GM20431 (cell line): ENCODE results near the gene MOCOS.

ENCODE experiments used
- in situ Hi-C: fragments of 300-500 bp; cut with MseI, MboI; formaldehyde crosslinking; loops from one replicate; pipeline ENCODE4 v1.15.0; 2020; ENCODE audit warnings: low sequenced_read_pairs; ENCODE audit not compliant: unreplicated experiment

The MOCOS gene

DNA sequence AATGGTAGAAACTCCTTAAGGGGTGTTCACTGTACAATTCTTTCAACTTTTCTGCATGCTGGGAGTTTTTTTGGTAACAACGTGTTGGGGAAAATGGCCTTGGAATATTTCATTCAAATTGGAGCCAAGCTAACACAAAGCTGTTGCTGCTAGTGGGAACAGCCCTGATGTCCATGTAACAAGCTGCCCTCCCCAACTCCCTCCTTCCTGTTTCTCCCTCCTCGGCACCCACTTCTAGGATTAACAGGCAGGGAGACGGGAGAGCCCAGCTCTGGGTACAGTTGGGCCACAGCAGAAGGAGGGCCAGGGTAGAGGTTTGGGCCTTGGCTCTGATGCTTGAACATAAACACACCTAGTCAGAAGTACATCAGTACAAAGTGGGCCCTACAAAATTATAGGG is 9.4 kb upstream of the MOCOS start:
- in situ Hi-C loops = no loop called here

DNA sequence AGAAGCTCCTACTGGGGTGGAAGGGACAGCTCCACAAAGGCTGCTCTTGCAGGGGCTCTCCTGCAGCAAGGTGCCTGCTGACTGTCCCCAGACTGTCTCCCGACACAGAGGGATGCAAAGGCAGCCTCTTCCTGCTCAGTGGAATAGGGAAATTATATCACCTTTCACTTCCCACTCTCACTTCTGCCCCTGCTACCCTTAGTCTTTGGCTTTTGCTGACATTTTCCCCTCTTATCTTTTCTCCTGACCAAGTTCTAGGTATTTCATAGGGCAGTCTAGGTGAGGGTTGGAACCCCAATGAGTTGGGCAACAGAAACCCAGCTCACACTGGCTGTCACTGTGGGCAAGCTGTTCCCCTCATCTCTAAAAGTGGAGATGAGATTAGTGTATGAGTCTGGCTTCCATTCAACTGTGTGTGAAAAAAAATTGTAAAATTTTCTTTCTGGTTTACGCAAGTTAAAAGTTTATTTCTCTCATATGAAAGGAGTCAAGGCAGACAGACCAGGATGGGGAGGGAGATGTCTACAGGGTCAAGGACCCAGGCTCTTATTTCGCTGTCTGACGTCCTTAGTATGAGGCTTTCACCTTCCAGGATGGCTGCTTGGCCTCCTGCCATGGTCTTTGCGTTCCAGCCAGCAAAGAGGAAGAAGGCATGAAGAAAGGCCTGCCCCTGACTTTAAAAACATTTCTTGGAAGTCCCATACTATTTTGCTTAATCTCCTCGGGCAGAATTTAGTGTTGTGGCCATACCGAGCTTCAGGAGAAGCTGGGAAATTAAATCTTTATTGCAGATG is 7.5 kb upstream of the MOCOS start:
- in situ Hi-C loops = no loop called here

DNA sequence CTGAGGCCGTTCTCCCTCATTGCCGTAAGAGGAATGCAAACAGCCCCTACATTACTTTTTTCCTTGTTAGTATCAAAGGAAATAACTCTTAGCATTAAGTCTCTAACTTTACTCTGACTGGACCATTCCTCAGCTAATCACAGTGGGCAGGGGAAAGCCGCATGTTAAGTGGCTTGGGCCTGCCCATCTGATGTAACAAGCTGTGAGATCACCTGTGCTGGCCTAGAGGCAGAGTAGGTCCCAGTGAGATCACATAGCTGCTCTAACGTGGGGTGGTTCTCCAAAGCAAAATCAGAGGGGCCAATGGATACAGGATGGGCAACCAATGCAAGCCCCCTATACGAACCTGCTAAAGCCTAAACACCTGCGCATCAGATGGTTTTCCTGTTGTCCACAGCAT is 5.9 kb upstream of the MOCOS start:
- in situ Hi-C loops = no loop called here

DNA sequence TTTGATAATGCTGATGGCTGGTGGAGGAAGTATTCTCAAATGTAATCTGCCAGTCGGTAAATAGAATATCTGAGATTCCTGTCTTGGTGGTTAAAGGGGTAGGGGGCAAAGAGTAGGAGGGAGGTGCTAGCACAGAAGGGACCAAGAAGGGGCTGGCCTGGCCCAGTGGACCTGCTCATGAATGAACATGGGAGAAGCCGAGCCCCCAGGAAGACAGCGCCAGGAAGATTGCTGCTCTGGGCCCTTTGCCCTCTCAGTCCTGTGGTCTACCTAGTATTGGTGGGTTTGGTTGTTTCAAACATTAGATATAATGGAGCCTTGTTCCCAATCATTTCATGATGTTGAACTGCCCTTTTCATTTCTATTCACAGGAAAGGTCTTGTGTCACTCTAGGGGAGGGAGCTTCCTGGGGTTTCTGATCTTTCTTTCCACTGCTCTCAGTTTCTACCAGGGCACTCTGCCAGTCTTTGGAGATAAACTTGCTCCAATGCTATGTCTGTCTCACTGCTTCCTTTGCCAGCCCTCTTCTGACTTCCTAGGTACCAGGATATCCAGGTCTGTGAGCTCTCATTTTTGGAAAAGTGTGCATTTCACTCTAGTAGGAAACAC is 5.3 kb upstream of the MOCOS start:
- in situ Hi-C loops = no loop called here

DNA sequence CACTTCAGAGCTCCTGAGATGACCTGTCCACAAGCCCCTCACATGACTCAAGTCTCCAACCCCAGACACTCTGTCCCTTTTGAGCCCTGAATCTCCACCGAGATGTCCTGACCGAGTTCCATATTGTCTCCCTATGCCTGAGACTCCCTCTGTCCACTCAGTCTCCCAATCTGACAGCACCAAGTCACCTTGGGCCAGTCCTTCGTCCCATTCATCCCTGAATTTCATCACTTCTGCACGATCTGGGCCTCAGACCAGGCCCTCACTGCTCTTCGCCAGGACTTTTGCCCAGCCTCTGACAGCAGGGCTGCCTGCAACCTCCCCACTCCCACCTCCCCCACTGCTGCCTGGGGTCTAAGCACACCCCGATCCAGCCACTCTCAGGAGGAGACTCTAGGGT is 4.3 kb upstream of the MOCOS start:
- in situ Hi-C loops = no loop called here

DNA sequence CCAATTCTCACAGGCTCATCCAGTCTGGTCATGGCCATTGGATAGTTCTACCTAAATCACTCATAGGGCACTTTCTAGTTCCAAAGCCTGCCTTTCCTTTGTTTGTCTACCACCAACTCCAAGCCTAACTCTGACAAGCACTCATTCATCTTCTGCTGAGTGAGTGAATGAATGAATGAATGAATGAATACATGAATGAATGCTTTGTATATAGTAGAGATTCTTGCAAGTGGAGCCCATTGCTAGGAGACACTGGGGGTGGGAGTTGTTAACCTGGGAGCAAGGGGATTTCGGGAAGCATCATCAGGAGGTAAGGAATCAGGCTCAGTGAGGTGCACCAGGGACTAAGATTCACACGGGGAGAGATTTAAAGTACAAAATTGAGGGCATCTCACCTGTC is 3.3 kb upstream of the MOCOS start:
- in situ Hi-C loops = no loop called here

DNA sequence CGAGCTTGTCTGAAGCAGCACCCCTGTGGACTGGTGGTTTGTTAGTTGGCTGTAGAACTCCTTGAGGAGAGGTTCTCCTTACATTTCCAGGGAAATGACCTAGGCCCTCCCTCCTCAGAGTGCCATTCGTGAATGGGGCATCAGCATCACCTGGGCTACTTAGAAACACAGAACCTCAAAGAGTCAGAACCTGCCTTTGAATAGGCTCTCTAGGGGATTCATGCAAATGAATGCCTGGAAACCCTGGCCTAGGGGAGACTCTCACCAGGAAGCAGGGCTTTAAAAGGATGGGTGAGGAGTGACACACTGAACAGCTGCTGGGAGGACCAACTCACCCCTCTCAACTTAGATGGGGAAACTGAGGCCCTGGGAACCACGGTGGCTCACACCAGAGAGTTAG is 2.1 kb upstream of the MOCOS start:
- in situ Hi-C loops = no loop called here

DNA sequence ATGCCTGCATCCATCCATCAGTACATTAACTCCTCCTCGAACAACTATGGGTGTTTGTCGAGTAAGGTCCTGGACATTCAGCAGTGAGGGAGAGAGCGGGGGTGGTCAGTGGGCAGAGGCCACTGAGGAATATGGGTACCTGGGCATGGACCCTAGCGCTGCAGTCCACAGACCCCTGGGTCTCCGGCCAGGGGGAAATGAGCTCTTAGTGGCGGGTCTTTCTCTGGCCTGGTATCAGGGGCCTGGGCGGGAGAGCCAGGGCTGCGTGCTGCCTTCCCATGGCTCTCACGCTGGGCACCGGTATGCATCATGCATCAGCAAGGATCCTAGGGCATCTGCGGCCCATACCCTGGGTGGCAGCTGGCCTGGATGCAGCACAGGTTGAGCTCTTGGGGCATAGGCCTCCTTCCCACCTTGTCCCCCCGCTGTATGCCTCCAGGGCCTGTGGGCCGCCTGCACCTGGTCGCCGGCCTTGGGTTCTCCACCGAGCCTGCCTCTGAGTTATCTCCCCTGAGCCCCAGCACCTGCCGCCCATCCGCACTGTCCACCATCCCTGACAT is 1.3 kb upstream of the MOCOS start:
- in situ Hi-C loops = no loop called here

DNA sequence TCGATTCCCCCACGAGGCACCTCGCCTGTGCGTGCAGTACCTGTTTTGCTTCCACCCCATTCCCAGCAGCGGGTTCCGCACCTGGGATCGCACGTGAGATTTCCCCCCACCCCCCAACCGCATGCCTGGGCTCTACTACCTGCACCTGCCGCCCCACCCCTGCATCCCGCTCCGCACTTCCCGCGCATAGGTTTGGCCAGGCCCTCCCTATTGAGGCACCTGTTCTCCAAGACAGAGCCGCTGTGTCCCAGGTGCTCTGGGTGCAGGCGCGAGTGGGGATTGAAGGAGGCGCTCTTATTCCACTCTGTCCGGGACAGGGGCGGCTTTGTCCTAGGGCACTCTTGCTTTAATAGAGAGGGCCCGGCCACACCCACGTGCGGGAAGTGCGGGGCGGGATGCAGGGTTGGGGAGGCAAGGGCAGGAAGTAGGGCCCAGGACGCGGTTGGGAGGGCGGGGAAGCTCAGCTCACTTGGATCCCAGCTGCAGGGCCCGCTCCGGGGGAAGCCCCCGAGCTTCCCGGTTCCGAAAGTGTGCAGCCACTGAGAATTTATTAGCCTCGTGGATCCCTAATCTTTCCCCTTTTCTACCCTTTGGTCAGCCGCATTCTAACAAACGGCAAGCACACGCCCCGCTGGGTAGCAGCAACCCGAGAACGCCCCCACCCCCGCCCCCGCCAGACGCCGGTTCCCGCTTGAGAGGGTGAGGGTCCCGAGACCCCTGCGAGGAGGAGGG is 670 bp upstream of the MOCOS start:
- in situ Hi-C loops = no loop called here

DNA sequence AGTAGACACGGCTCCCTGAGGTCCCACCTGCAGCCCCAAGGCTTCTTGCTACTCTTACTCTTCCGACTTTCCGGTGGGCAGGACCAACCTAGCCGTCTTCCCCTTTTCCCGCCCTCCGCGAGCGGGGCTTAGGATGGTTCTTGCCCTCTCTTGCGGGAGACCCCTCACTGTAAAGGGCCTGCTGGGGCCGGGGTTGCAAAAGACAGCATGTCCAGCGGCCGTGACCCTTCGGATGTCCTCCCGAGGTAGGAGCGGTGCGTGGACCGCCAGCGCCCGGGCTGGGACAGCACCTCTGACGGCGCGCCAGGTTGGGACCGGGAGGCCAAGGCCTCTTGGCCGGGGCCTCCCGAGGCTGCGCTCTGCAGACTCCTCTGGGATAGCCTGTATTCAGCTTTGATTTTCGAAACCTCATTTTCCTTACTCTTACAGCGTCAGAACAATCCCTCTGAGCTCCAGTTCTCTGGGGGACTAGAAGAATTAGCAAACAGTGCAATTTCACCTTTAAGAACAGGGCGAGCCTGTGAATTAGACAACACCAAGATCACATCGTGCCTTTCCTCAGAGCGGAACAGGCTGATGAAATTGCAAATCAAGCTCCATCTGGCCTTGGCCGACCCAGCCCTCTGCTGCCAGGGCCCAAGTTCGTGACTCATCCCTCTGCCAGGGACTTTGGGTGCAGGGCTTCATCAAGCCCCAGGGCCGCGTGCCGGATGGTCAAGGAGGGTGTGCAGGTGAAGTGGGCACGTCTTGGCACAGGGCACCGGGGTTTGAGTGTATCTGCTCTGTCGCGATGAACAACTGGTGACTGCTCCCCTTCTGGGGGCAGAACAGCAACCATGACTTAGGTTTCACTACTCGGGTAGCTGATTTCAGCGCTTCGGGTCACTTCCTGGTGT is 777 bp downstream of the MOCOS start:
- in situ Hi-C loops = no loop called here

DNA sequence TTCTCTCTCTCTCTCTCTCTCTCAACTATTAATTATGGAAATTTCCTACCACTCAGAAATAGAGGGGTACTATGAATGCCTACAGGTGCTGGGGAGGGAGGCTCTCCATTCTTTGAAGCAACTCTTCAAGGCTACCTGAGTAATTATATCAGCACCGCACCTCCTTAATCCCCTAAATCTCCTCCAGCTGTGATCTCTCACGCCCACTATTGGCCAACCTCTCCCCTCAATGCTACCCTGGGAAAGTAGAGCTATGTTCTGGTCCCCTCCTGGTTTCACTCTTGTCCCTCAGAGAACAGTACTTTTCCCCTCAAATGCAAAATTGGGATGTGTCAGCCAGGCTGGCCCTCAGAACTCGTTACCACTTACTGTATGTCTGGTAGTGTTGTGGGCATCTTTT is 1.6 kb downstream of the MOCOS start:
- in situ Hi-C loops = no loop called here

DNA sequence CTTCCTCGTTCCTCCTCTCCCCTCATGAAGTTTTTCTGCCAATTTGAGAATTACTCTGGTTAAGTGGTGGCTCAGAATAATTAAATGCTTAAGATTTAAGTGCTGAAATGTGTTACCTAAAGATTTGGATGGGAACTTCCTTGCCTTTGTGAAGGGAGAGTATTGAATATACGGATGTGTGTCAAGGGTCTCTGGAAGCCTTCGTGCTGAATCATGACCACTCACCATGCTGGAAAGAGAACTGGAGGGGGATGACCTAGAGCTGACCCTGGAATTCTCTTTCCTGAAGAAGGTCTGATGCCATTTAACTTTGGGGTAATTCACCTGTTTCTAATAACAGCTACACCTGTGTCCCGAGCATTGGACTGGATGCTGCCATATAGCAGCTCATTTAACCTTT is 2.2 kb downstream of the MOCOS start:
- in situ Hi-C loops = no loop called here

DNA sequence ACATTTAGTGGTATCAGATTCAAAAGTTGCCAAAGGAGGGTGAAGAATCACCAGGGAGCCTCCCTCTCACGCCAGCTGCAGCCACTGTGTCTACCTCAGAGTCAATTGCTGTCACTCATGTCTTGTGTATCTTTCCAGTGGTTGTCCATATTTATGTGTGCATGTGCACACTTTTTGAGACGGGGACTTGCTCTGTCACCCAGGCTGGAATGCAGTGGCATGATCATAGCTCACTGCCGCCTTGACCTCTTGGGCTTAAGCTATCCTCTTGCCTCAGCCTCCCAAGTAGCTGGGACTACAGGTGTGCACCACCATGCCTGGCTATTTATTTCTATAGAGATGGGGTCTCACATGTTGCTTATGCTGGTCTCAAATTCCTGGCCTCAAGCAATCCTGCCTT is 4.0 kb downstream of the MOCOS start:
- in situ Hi-C loops = no loop called here

DNA sequence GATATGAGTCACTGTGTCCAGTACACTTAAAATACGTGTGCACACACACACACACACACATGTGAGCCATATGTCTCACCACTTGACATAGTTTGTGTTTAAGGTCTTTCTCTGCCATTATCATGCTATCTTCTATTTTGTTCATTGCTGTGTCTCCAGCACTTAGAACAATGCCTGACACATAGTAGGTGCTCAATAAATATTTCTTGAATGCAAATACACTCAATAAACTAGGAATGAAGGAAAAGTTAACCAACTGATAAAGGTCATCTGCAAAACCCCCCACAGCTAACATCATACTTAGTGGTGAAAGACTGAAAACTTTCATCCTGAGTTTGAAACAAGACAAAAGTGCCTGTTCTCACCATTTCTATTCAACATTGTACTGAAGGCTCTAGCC is 4.4 kb downstream of the MOCOS start:
- in situ Hi-C loops = no loop called here

DNA sequence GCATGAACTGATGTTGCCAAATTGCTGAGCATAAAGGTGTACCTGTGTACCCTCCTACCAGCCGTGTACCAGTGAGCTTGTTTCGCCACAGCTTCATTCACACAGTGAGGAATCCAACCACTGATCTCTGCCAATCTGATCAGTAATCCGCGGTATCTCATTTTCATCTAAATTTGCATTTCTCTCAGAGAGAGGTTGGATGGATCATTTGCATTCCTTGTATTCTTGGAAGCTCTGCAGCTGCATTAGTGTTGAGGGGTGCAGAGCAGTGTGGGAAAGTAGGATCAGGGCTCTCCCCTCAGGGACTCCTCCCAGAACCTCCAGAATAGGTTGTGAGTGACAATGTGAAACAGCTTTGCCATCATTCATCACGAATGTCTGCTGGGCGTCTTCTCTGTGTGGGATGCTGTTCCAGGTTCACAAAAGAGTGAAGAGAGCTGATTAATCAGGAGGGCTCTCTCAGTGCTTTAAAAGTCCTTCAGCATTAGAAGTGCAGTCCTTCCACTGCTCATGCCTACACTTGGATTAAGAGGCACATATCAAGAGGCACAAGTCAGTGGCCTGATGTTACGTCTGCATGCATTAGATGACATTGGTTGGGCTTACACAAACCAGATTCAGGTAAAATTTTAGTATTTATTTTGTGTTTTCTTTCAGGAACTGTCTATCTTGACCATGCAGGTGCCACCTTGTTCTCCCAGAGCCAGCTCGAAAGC is 7.5 kb downstream of the MOCOS start:
- in situ Hi-C loops = no loop called here

DNA sequence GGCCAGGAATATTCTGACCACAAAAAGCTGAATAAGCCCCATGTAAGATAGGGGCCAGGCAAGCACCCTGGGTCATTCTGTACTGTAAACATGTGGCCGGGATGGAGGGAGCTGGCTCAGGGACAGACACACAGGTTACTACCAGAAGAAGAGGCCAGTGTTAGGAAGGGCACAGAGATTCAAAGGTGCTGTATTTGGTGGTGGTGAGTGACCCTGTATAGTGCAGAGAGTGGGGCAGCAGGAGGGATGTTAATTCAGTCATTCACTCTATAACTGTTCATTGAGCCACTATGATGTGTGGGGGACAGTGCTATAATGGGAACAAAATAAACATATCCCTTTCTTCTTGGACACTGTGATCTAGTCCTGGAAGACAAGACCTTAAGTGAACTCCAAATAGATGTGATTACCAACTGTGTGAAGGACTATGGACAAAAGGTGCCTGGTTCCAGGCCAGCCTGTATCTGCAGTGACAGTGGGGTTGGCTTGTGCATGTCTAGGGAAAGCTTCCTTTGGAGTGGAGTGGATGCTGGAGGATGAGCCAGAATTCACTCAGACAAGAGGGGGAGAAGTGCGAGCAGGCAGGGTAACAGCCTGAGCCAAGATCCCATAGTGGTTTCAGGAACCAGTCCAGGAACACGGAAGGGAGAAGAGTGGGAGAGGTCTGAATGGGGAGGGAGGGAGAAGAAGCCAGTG is 8.3 kb downstream of the MOCOS start:
- in situ Hi-C loops = no loop called here

DNA sequence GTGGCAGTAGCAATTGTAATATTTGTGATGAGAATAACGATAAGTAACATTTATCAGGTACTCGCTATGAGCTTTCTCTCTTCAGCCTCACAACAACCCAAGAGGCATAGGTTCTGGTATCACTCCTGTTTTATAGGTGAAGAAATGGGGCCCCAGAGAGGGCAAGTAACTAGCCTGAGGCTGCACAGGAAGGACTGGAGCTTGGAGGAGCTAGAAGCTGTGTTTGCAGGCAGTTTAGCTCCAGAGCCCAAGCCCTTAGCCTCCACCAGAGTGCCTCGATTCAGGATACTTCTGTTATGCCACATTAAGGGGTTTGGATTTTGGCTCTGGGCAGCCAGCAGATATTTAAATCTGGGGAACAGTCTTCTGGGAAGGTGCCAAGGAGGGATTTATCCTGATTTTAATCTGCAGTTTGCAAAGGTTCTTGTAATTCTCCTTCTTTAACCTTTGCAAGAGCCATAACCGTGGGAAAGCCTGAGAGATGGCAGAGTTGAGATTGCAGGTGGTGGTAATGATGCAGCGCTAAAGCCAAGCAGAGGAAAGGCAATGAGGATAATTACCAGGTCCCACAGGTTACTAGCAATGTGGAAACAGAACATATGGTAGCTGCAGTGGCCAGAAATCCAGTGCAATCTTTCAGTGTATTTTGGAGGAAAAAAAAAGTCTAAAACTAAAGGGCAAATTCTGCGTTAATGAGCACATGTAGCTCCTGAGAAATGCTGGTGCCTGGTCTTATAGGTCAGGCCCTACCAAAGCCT is 9.1 kb downstream of the MOCOS start:
- in situ Hi-C loops = no loop called here

DNA sequence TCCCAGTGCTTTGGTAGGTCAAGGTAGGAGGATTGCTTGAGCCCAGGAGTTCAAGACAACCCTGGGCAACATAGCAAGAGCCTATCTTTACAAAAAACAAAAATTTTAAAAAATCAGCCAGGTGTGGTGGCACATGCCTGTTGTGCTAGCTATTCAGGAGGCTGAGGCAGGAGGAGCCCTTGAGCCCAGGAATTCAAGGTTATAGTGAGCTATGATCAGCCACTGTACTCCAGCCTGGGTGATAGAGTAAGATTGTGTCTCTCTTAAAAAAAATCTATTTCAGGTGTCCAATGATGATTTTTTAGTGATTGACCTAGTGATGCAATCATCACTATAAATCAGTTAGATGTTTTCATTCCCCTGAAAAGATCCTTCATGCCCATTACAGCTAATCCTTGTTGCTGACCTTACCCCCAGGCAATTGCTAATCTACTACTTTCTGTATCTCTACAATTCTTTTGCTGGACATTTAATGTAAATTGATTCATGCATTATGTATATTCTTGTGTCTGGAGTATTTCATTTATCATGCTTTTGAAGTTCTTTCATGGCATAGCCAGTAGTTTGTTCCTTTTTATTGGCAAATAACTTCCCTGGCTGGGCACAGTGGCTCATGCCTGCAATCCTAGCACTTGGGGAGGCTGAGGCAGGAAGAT is 10.3 kb downstream of the MOCOS start:
- in situ Hi-C loops = no loop called here
